OCI-LY7 (cell line): ENCODE results near the gene AGR2. TPM values are rescaled to one million over a fixed set of nuclear protein-coding genes. Genes with fewer than 3 reads are reported as not detected.

Experiments used
- BruUV-seq: library from RNA; stranded (reverse); fragments of 400-500 nt; replicated peaks from 2 replicates; lab custom pipeline; 2021; lab: Mats Ljungman, UMichigan
- CTCF ChIA-PET: fragments of 300-600 bp; sonication (Branson Sonifier 250); formaldehyde crosslinking; loops from one replicate; lab custom pipeline; 2022; ENCODE audit warnings: antibody characterized with exemption; ENCODE audit not compliant: unreplicated experiment; lab: Charles Lee
- POLR2A ChIA-PET: fragments of 300-600 bp; sonication (Branson Sonifier 250); formaldehyde crosslinking; loops from one replicate; lab custom pipeline; 2022; ENCODE audit warnings: antibody characterized with exemption; lab: Charles Lee
- DNase-seq: peaks from one replicate; pipeline ENCODE4 v3.0.0-alpha.2; 2015; ENCODE audit warnings: low spot score
- H2AFZ ChIP-seq: fragments of 200-600 bp; sonication (generic), shearing (Covaris generic); 2 replicates; pipeline ENCODE4 v1.6.1; 2014; ENCODE audit warnings: mild to moderate bottlenecking, antibody characterized with exemption, low read length, moderate library complexity
- H3K27ac ChIP-seq: fragments of 200-600 bp; sonication (generic); 2 replicates; pipeline ENCODE4 v1.5.1; 2014; ENCODE audit warnings: mixed run types, low read depth, mild to moderate bottlenecking, moderate library complexity, low read length, inconsistent platforms; ENCODE audit not compliant: poor library complexity, severe bottlenecking
- H3K36me3 ChIP-seq: fragments of 200-600 bp; sonication (generic); 2 replicates; pipeline ENCODE4 v1.6.1; 2014; ENCODE audit warnings: mild to moderate bottlenecking, antibody characterized with exemption, low read length, moderate library complexity, mixed read lengths; ENCODE audit not compliant: insufficient read depth
- H3K4me1 ChIP-seq: fragments of 200-600 bp; sonication (generic); 2 replicates; pipeline ENCODE4 v1.5.1; 2014; ENCODE audit warnings: mild to moderate bottlenecking, low read length; ENCODE audit not compliant: insufficient read depth, poor library complexity, severe bottlenecking
- H3K4me2 ChIP-seq: fragments of 200-600 bp; sonication (generic); 2 replicates; pipeline ENCODE4 v1.6.1; 2014; ENCODE audit warnings: mild to moderate bottlenecking, low read length
- H3K4me3 ChIP-seq: fragments of 200-600 bp; sonication (generic); 2 replicates; pipeline ENCODE4 v1.5.1; 2014; ENCODE audit warnings: mild to moderate bottlenecking, low read depth, low read length; ENCODE audit not compliant: poor library complexity, severe bottlenecking
- H3K79me2 ChIP-seq: fragments of 200-600 bp; sonication (generic); 2 replicates; pipeline ENCODE4 v1.6.1; 2016; ENCODE audit warnings: low read depth, mild to moderate bottlenecking, low read length, moderate library complexity, mixed read lengths; ENCODE audit not compliant: insufficient read depth
- H3K9me2 ChIP-seq: fragments of 200-600 bp; sonication (generic); 2 replicates; pipeline ENCODE4 v1.6.1; 2016; ENCODE audit warnings: mild to moderate bottlenecking, low read length, mixed read lengths; ENCODE audit not compliant: insufficient read depth
- H3K9me3 ChIP-seq: fragments of 200-600 bp; sonication (generic); 2 replicates; pipeline ENCODE4 v1.6.1; 2014; ENCODE audit warnings: mild to moderate bottlenecking, mixed run types, low read length, mixed read lengths
- H4K20me1 ChIP-seq: fragments of 200-600 bp; sonication (generic); 2 replicates; pipeline ENCODE4 v1.6.1; 2014; ENCODE audit warnings: mild to moderate bottlenecking, antibody characterized with exemption, low read length, moderate library complexity, mixed read lengths; ENCODE audit not compliant: insufficient read depth
- CTCF ChIP-seq: fragments of 200-600 bp; sonication (generic); conservative IDR thresholded peaks from 2 replicates; pipeline ENCODE4 v1.5.1; 2014; ENCODE audit warnings: mild to moderate bottlenecking, antibody characterized with exemption, low read length, moderate library complexity, mixed read lengths
- EZH2phosphoT487 ChIP-seq: fragments of 200-600 bp; sonication (generic); IDR thresholded peaks from 2 replicates; pipeline ENCODE4 v1.6.1; 2018; ENCODE audit warnings: low read depth, borderline replicate concordance, mild to moderate bottlenecking, mixed run types, antibody characterized with exemption, low read length, moderate library complexity, mixed read lengths
- intact Hi-C: fragments of 100-400 bp; cut with micrococcal nuclease; formaldehyde crosslinking; loops from one replicate; pipeline ENCODE4 v1.10.0; 2022; ENCODE audit not compliant: unreplicated experiment
- total RNA-seq, 2 experiments: library from RNA; depleted of rRNA in 1 of 2; stranded (reverse); fragments of >200 nt in 1 of 2; shearing (Covaris generic) in 1 of 2; gene quantifications; 2 replicates each; pipeline ENCODE4 v1.2.3, GENCODE V29; 2014 to 2022

Gene AGR2
- total RNA-seq, 2 experiments from 2014 or later, result not detected

GRCh38 chr7:16753932-16754855 lies 50.6 kb downstream of the AGR2 start:
- Histone ChIP-seq H3K4me2 (peak overlapping the region; percentile 82), H3K36me3 (no peaks in the 10 kb centered on the region), H3K9me3 (0 out of 2 replicates have a peak, but pooled peaks cover 8% of the 10 kb centered on the region), H2AFZ (peak overlapping the region; percentile 73), H3K27ac (no peak overlapping the region), H4K20me1 (no peaks in the 10 kb centered on the region), H3K79me2 (0 out of 2 replicates have a peak, but pooled peaks cover 4% of the 10 kb centered on the region), H3K4me3 (peak overlapping the region; percentile 93), H3K4me1 (peaks cover 28% of the 10 kb centered on the region), H3K9me2 (no peaks in the 10 kb centered on the region)
- intact Hi-C loops, result loop anchor here (5.0 kb wide), 1 partner anchor 107 kb away; the partner anchor contains the start of genes ANKMY2 and BZW2
- CTCF ChIA-PET, result no interaction called here
- POLR2A ChIA-PET, result interaction anchor here (0.6 to 1.4 kb wide), 3 partner anchors 14 to 91 kb away, joined by 3 to 6 read pairs (median 4); no protein-coding TSS in a partner anchor
- peak; percentile 35 for DNase-seq
- no TSS peak for BruUV-seq
- TF ChIP-seq CTCF, result no peak
- TF ChIP-seq EZH2phosphoT487, result no peak

- Histone ChIP-seq H3K4me3 (peak within 1 kb of the TSS; percentile 93), H4K20me1 (no peaks in the 10 kb centered on the region), H3K9me3 (no peaks in the 10 kb centered on the region), H3K36me3 (no peaks in the 10 kb centered on the region), H3K79me2 (0 out of 2 replicates have a peak, but pooled peaks cover 4% of the 10 kb centered on the region), H3K4me2 (peak within 1 kb of the TSS; percentile 82), H3K4me1 (peaks cover 20% of the 10 kb centered on the region), H2AFZ (peak within 1 kb of the TSS; percentile 73), H3K9me2 (no peaks in the 10 kb centered on the region), H3K27ac (peak within 1 kb of the TSS; percentile 53)
- no peak for TF ChIP-seq EZH2phosphoT487
- TF ChIP-seq CTCF, result no peak
- intact Hi-C loops, result loop anchor here (5.0 kb wide), 1 partner anchor 106 kb away; the partner anchor contains the start of genes ANKMY2 and BZW2
- DNase-seq, result peak; percentile 86
- ChIA-PET POLR2A (interaction anchor here (1.4 kb wide), 1 partner anchor 14 kb away, joined by 4 read pairs; no protein-coding TSS in a partner anchor), CTCF (no interaction called here)
- no TSS peak for BruUV-seq
Observed at GRCh38 chr7:16753102-16753931, 51.5 kb downstream of the AGR2 start, which contains the start of gene TSPAN13. TSS of gene TSPAN13 (plus strand) at chr7:16753755. CDS start at chr7:16753968, 213 bp downstream.
